Suppressor macrophage treated with lipopolysaccharide for 4 hours (primary cell): ENCODE data around the gene MREG.
"Not testable (repeated sequence)": the region's sequence is repeated elsewhere in the genome, so short reads cannot be mapped to it uniquely, and the experiment has no call there.

Experiments
- DNase-seq: peaks from one replicate; pipeline ENCODE4 v3.0.0-alpha.2; 2020

The MREG gene

GRCh38 chr2:216018709-216019108, 5.4 kb upstream of the MREG start:
- no peak for DNase-seq

DNA sequence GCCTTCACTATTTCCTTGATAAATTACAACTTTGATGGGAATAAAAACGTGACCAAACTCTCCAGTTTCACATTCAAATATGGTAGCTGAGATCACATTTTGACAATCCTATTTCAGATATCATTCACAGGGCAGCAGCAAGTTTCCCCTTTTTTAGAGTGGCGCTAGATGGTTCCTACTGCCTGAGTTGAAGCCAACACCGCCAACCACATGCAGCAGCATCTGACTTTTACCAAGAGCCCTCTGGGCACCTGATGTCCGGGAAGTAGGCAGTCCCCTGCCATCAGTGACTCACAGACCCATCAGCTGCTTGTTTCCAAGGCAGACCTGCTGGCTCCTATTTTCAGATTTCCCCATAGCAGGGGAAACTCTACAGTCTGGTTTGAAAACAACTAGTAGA, 4.0 kb upstream of the MREG start:
- DNase-seq: peak; percentile 86

- DNase-seq: no peak
Observed at GRCh38 chr2:216016581-216016980, 3.2 kb upstream of the MREG start.

- DNase-seq: peak; percentile 61
Observed at GRCh38 chr2:216015722-216016464, 2.5 kb upstream of the MREG start.

GRCh38 chr2:216014986-216015385, 1.6 kb upstream of the MREG start:
- DNase-seq: no peak

DNA sequence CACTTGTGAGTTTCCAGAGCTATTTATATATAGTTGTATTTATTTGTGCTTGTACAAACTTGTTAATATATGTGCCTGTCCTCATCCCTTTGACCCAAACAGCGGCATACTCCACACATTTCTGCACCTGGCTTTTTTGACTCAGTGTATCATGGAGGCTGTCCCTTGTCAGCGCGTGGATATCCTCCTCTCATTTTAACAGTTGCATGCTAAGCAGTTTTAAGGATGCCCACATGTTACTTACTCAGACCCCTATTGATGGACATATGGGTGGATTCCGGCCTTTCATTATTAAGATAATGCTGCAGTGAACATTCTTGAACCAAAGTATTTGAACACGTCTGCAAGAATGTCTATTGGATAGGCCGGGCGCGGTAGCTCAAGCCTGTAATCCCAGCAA, 655 bp upstream of the MREG start:
- DNase-seq: no peak

- DNase-seq: no peak
Observed at GRCh38 chr2:216012830-216013079, 596 bp downstream of the MREG start.

DNA sequence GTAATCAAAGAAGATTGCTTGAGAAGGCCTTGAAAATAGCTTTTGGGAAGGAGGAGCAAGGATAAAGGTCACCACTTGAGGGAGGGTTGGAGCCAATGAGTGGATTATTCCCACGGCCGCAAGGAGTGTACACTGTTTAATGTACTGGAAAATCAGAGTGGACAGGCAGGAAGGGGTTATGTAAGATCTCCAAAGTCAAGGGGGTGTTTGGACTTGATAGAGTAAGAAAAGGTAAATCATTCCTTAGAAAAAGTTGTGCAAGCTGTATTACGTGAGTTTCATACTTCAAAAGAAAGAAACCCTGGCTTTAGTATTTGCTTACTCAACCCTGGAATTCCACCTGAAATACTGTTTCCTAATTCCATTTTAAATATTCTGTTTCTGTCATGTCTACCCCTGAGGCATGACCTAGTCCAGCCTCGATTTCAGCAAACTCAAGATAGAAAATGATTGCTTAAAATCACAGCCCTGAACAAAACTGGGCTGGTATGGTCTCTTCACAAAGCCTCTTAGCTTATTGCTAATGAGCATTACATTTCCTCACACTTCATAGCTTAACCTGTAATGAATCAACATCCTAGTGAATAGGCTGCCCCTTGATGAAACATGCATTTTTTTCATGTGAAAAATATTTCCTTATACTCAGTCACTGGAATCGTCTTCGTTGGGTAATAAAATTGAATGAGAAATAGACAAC, 1.1 kb downstream of the MREG start:
- DNase-seq: peak; percentile 79

- not testable (repeated sequence) for DNase-seq
Observed at GRCh38 chr2:216009215-216009614, 4.1 kb downstream of the MREG start.

DNA sequence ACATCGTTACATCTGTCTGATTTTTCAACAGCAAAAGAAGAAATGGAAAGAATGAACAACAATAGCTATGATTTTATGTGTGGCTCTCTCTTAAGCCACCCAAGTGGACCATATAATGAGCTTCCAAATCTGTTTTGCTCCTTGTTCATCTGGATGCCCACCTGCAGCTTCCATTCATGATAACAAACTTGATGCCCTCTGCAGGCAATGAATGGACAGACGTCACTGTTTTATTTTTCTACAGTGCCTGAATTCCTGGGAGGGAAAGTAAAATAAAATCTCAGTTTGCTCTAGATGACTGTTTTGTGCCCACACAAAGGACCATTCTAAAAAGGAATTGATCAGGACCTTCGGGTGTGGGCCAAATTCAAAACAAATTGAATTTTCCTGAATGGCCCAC, 5.0 kb downstream of the MREG start:
- DNase-seq: no peak

GRCh38 chr2:216006164-216006663, 7.1 kb downstream of the MREG start:
- DNase-seq: peak; percentile 98

- peak; percentile 95 for DNase-seq
Observed at GRCh38 chr2:216004697-216005283, 8.6 kb downstream of the MREG start.

- DNase-seq: no peak
Observed at GRCh38 chr2:216003876-216004696, 9.3 kb downstream of the MREG start.

GRCh38 chr2:216002693-216003092, 10.7 kb downstream of the MREG start:
- DNase-seq: no peak

GRCh38 chr2:216002101-216002678, 11.2 kb downstream of the MREG start:
- no peak for DNase-seq

DNA sequence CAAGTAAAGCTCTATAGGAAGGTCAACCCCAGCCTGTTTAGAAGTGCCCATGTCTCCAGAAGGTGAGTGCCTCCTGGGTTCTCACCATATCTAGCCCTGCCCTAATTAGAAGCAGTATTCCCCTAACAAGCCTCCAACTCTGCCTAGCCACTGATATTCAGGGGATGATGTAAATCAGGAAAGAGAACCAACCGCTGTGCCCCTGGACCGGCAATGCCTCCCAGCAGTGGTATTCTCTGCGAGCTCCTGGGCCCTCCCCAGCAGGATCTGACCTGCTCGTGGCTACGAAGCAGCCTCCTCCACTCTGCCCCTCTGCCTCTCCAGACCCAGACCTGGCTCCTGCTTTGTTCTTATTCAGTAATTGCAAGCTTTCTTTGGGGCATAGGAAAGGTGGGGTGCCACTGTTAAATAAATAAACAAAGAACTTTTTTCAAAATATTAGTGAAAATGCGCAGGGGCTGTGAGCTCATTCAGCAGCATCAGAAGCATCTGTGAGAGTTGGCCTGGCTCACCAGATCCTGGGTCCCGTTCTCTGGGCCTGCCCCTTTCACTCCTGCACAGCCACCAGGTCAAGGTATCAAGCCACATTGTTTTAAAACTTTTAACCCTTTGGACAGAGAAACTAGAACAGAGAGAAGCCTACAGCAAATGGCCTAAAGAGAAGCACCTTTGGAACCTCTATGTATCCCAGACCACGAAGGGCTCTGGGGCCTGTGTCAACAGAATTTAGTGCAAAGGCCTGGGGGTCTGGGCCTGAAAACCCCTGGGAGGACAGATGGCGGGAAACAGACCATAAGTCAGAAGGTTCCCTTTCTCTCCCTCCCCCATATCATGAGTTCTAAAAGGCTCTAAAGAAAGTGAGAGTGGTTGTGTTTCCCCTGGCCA, 11.9 kb downstream of the MREG start:
- peak; percentile 44 for DNase-seq

DNA sequence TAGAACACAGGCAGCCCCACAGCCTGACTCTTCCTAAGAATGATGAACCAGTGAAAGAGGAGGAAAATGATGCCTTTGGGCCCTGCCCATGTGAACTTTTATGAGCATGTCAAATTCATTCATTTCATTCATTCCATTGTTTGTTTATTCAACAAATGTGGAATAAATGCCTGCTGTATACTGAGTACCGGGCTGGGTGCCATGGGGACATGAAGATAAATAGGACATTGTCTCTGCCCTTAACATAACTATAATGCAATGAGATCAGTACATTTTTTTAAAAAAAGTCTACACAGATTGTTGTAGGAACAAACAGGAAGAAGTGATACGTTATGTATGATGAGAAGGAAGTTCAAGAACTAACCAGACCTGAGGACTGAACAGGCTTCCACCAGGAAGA, 14.7 kb downstream of the MREG start:
- DNase-seq: no peak

GRCh38 chr2:215997219-215997618, 16.1 kb downstream of the MREG start:
- DNase-seq: no peak

- DNase-seq: no peak
Observed at GRCh38 chr2:215994911-215995310, 18.4 kb downstream of the MREG start.

GRCh38 chr2:215988556-215989207, 24.7 kb downstream of the MREG start:
- not testable (repeated sequence) for DNase-seq

DNA sequence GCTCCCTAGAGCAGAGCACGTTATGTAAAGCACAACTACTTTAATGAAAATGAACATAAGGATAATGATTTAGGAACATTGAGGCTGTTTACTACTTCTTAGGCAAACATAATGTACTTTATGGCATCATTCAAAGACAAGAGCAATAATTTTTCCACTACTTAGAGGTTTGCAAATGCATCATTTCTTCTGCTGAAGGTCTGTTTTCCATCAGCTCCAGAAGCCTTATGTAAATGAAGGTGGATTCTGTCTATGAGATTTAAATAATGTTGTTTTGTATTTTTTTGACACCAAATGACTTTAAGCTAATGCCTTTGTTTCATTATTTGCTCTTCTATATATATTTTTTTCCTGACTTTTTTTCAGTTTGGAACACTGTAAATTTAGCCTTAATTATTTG, 28.1 kb downstream of the MREG start:
- no peak for DNase-seq
